ENCODE measurements around the gene RAPGEF4. TPM values are rescaled to one million over a fixed set of nuclear protein-coding genes. Genes with fewer than 3 reads are reported as not detected.

The RAPGEF4 gene
- total RNA-seq, 1 experiment from 2014 or later, result 0.62 TPM

DNA sequence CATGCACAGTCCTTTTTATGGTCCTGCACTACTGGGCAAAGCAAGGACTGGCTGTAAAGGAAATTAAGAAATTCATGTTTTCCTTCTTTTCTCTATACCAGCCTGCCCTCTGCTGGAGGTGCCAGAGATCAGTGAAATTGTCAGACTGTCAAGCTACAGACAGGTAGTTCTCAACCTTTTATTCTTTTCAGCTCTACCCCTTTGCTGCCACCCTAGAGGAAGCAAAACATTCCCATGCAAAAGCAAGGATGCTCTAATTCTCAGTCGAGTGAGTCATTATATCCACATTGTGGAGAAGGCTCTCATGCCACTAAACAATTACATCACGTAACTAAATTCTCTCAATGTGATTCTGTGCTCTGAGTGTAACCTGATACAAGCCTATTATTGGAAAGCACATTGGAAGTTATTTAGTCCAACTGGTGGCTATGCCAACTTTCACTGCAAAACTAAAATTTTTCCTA, 25.0 kb upstream of the RAPGEF4 start:
- in situ Hi-C loops (cut with HindIII; ENCODE audit: low pct_unique_long_range_greater_than_20kb, low sequenced_read_pairs), result no loop called here
- no peaks in the 10 kb centered on the region for H3K9me3 ChIP-seq (ENCODE audit: control insufficient read depth, insufficient read depth, low read depth, low read length)
- POLR2A ChIA-PET, result no interaction called here
- TF ChIP-seq, protein P1, sequence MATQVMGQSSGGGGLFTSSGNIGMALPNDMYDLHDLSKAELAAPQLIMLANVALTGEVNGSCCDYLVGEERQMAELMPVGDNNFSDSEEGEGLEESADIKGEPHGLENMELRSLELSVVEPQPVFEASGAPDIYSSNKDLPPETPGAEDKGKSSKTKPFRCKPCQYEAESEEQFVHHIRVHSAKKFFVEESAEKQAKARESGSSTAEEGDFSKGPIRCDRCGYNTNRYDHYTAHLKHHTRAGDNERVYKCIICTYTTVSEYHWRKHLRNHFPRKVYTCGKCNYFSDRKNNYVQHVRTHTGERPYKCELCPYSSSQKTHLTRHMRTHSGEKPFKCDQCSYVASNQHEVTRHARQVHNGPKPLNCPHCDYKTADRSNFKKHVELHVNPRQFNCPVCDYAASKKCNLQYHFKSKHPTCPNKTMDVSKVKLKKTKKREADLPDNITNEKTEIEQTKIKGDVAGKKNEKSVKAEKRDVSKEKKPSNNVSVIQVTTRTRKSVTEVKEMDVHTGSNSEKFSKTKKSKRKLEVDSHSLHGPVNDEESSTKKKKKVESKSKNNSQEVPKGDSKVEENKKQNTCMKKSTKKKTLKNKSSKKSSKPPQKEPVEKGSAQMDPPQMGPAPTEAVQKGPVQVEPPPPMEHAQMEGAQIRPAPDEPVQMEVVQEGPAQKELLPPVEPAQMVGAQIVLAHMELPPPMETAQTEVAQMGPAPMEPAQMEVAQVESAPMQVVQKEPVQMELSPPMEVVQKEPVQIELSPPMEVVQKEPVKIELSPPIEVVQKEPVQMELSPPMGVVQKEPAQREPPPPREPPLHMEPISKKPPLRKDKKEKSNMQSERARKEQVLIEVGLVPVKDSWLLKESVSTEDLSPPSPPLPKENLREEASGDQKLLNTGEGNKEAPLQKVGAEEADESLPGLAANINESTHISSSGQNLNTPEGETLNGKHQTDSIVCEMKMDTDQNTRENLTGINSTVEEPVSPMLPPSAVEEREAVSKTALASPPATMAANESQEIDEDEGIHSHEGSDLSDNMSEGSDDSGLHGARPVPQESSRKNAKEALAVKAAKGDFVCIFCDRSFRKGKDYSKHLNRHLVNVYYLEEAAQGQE (IDR thresholded peaks at IDR 0.05; ENCODE audit: insufficient read depth in 1 of 2, low read depth in 2 of 2, low read length in 1 of 2), result no peak
- TF ChIP-seq, protein P2, sequence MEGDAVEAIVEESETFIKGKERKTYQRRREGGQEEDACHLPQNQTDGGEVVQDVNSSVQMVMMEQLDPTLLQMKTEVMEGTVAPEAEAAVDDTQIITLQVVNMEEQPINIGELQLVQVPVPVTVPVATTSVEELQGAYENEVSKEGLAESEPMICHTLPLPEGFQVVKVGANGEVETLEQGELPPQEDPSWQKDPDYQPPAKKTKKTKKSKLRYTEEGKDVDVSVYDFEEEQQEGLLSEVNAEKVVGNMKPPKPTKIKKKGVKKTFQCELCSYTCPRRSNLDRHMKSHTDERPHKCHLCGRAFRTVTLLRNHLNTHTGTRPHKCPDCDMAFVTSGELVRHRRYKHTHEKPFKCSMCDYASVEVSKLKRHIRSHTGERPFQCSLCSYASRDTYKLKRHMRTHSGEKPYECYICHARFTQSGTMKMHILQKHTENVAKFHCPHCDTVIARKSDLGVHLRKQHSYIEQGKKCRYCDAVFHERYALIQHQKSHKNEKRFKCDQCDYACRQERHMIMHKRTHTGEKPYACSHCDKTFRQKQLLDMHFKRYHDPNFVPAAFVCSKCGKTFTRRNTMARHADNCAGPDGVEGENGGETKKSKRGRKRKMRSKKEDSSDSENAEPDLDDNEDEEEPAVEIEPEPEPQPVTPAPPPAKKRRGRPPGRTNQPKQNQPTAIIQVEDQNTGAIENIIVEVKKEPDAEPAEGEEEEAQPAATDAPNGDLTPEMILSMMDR (IDR thresholded peaks at IDR 0.05), result peak; percentile 86
- intact Hi-C loops (cut with micrococcal nuclease; ENCODE audit: unreplicated experiment), result loop anchor here (2.0 kb wide), 1 partner anchor 118 kb away; no protein-coding TSS in a partner anchor
- H3K27me3 ChIP-seq (ENCODE audit: control insufficient read depth, insufficient read depth, low read length), result no peaks in the 10 kb centered on the region
- no peak overlapping the region for H3K4me3 ChIP-seq (ENCODE audit: low read depth in 2 of 2, low read length in 2 of 2)
- H3K4me1 ChIP-seq (ENCODE audit: control insufficient read depth, insufficient read depth, low read length), result peaks cover 5% of the 10 kb centered on the region; the same call in 1 of the 2 replicates
- BruUV-seq (replicated peaks), result no TSS peak
- DNase-seq (ENCODE audit: low read depth, low spot score) (no peak), ATAC-seq (peak; percentile 85)
- no peak overlapping the region for H3K27ac ChIP-seq (ENCODE audit: low read length)
- no peaks in the 10 kb centered on the region for H3K36me3 ChIP-seq (ENCODE audit: control insufficient read depth, insufficient read depth, low read length)
- CTCF ChIA-PET, result interaction anchor here (0.6 to 1.3 kb wide), 4 partner anchors 9 to 118 kb away, joined by 3 to 12 read pairs (median 4); no protein-coding TSS in a partner anchor

DNA sequence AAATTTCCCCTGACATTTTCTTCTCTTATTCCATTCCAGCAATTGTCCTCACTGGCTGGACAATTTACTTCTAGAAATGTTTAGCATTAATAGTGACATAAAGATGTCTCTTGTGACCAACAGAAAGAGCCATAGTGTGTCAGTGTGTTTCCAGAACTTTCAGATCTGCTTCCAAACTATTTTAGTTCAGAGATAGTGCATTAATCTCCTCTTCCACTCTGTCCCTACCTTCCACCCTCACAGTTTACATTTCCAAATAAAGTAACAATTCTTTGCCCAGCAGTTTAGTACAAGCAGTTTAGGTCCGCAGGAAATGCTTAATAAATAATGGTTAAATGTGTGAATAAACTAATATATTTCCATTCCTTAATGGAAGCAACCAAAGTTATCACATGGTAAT, 24.5 kb upstream of the RAPGEF4 start:
- Histone ChIP-seq H3K27me3 (ENCODE audit: control insufficient read depth, insufficient read depth, low read length) (no peaks in the 10 kb centered on the region), H3K9me3 (ENCODE audit: control insufficient read depth, insufficient read depth, low read depth, low read length) (no peaks in the 10 kb centered on the region), H3K4me3 (ENCODE audit: low read depth in 2 of 2, low read length in 2 of 2) (no peak overlapping the region), H3K36me3 (ENCODE audit: control insufficient read depth, insufficient read depth, low read length) (no peaks in the 10 kb centered on the region), H3K27ac (ENCODE audit: low read length) (no peak overlapping the region), H3K4me1 (ENCODE audit: control insufficient read depth, insufficient read depth, low read length) (peaks cover 5% of the 10 kb centered on the region; the same call in 1 of the 2 replicates)
- TF ChIP-seq SIN3A (IDR thresholded peaks at IDR 0.05; ENCODE audit: borderline replicate concordance, insufficient read depth, low read depth, low read length), result no peak
- TF ChIP-seq, protein P2 (IDR thresholded peaks at IDR 0.05), result no peak
- TF ChIP-seq TCF7L2 (IDR thresholded peaks at IDR 0.05; ENCODE audit: low read depth, low read length), result no peak
- TF ChIP-seq POLR2AphosphoS5 (IDR thresholded peaks at IDR 0.05; ENCODE audit: low read depth, low read length), result no peak
- TF ChIP-seq, protein P1 (IDR thresholded peaks at IDR 0.05; ENCODE audit: insufficient read depth in 1 of 2, low read depth in 2 of 2, low read length in 1 of 2), result no peak
- in situ Hi-C loops (cut with HindIII; ENCODE audit: low pct_unique_long_range_greater_than_20kb, low sequenced_read_pairs), result no loop called here
- intact Hi-C loops (cut with micrococcal nuclease; ENCODE audit: unreplicated experiment), result loop anchor here (2.0 kb wide), 1 partner anchor 118 kb away; no protein-coding TSS in a partner anchor
- CTCF ChIA-PET, result interaction anchor here (0.6 to 1.3 kb wide), 4 partner anchors 10 to 119 kb away, joined by 3 to 12 read pairs (median 4); no protein-coding TSS in a partner anchor
- BruUV-seq (replicated peaks), result no TSS peak
- DNase-seq (ENCODE audit: low read depth, low spot score) (no peak), ATAC-seq (no peak)
- POLR2A ChIA-PET, result interaction anchor here (0.6 to 0.7 kb wide), 2 partner anchors 17 to 269 kb away, joined by 4 to 9 read pairs; no protein-coding TSS in a partner anchor

Measured in Panc1 (cell line).